RWPE1 (cell line): ENCODE measurements around the gene CAV2.
A peak's percentile ranks its signal among the peaks of the same experiment; 100 is the strongest.

Experiments used
- CTCF ChIA-PET: fragments of 350-600 bp; sonication (Branson Sonifier 250); formaldehyde crosslinking; extraction: SDS; loops from one replicate; lab custom pipeline; 2021; lab: Yijun Ruan, JAX
- POLR2A ChIA-PET: fragments of 400-600 bp; formaldehyde crosslinking; extraction: SDS; loops from one replicate; lab custom pipeline; 2020; ENCODE audit warnings: antibody characterized with exemption; ENCODE audit not compliant: low non-redundant PET; lab: Yijun Ruan, JAX
- DNase-seq: peaks from one replicate; pipeline ENCODE4 v3.0.0; 2012; ENCODE audit warnings: low spot score
- H3K27ac ChIP-seq: fragments of 450-650 bp; 2 replicates; pipeline ENCODE4 v1.5.1; 2017
- TF ChIP-seq, protein P1 (sequence below): fragments of 450-650 bp; conservative IDR thresholded peaks from 2 replicates; pipeline ENCODE4 v1.5.1; 2017; ENCODE audit warnings: low read depth, mild to moderate bottlenecking

The CAV2 gene

DNA sequence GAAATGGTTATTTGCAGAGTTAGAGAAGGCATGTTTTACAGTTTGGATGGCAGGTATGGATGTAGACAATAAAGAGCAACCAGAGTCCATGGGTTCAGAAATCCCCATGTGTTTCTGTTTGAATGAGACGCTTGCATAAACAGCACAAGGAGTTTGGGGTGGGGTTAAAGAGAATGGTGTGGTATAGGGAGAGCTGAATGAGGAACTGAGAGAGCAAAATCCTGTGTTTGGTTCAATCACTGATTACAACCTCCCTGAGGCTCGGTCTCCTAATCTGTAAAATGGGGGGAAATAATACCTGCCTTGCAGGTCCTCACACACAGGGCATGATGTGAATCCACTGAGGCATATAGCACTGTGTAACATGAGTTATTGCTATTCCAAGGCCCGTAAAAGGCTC lies 49.0 kb downstream of the CAV2 start:
- no peak overlapping the region for H3K27ac ChIP-seq
- CTCF ChIA-PET = no interaction called here
- no peak for DNase-seq
- POLR2A ChIA-PET = no interaction called here
- TF ChIP-seq, protein P1, sequence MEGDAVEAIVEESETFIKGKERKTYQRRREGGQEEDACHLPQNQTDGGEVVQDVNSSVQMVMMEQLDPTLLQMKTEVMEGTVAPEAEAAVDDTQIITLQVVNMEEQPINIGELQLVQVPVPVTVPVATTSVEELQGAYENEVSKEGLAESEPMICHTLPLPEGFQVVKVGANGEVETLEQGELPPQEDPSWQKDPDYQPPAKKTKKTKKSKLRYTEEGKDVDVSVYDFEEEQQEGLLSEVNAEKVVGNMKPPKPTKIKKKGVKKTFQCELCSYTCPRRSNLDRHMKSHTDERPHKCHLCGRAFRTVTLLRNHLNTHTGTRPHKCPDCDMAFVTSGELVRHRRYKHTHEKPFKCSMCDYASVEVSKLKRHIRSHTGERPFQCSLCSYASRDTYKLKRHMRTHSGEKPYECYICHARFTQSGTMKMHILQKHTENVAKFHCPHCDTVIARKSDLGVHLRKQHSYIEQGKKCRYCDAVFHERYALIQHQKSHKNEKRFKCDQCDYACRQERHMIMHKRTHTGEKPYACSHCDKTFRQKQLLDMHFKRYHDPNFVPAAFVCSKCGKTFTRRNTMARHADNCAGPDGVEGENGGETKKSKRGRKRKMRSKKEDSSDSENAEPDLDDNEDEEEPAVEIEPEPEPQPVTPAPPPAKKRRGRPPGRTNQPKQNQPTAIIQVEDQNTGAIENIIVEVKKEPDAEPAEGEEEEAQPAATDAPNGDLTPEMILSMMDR = no peak

DNA sequence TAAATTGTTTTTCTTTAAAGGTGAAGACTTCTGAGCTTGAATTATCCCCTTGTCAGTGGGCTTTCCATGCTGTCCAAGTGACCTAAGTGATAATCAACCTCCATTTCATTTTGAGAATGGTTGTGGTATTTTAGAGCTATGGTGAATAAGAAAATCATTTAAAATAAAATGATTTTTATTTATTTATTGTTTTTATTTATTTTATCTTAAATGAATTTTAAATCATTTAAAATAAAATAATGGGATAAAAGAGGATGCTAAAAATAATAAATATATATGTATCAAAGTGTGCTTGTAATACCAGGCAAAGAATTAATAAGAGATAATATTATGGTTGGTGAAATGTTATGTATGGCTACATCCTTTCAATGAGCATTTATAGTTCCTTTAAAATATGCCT lies 49.8 kb downstream of the CAV2 start:
- TF ChIP-seq, protein P1 = no peak
- peak overlapping the region; percentile 33; the same call in 1 of the 2 replicates for H3K27ac ChIP-seq
- POLR2A ChIA-PET = no interaction called here
- no peak for DNase-seq
- CTCF ChIA-PET = interaction anchor here (0.6 kb wide), 3 partner anchors 39 to 312 kb away, joined by 3 to 7 read pairs (median 3); no protein-coding TSS in a partner anchor

DNA sequence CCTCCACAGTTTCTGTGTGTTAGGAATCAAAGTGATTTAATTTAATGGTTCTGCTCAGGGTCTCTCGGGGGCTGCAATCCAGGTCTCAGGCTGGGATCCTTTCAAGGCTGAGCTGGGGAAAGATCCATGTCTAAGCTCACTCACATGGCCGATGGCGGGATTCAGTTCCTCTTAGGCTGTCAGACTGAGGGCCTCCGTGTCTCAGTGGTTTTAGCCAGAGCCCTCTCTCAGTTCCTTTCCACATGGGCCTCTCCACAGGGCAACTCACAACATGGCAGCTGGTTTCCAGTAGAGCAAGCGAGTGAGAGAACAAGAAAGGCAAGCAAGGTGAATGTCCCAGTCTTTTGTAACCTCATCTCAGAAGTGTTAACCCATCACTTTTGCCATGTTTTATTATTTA lies 52.2 kb downstream of the CAV2 start:
- DNase-seq = no peak
- CTCF ChIA-PET = interaction anchor here (0.5 kb wide), 1 partner anchor 20 kb away, joined by 4 read pairs; no protein-coding TSS in a partner anchor
- TF ChIP-seq, protein P1 = no peak
- peak overlapping the region; percentile 53 for H3K27ac ChIP-seq
- POLR2A ChIA-PET = no interaction called here

DNA sequence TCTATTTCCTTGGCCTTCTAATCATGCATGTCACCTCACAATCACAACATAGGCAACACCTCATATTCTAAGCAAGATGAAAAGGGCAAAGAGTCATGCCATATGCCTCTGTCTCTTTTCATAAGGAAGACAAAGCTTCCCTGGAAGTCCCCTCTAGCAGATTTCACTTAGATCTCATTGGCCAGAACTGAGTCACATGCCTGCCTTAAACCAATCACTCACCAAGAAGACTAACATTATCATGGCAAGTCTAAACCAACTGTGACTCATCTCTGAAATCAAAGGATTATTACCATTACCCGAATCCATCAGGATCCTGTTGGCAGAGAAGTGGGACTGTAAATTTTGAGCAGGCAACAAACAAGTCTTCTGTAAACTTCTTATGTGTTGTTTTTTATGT lies 53.1 kb downstream of the CAV2 start:
- H3K27ac ChIP-seq = no peak overlapping the region
- POLR2A ChIA-PET = no interaction called here
- TF ChIP-seq, protein P1 = no peak
- CTCF ChIA-PET = no interaction called here
- peak; percentile 62 for DNase-seq

DNA sequence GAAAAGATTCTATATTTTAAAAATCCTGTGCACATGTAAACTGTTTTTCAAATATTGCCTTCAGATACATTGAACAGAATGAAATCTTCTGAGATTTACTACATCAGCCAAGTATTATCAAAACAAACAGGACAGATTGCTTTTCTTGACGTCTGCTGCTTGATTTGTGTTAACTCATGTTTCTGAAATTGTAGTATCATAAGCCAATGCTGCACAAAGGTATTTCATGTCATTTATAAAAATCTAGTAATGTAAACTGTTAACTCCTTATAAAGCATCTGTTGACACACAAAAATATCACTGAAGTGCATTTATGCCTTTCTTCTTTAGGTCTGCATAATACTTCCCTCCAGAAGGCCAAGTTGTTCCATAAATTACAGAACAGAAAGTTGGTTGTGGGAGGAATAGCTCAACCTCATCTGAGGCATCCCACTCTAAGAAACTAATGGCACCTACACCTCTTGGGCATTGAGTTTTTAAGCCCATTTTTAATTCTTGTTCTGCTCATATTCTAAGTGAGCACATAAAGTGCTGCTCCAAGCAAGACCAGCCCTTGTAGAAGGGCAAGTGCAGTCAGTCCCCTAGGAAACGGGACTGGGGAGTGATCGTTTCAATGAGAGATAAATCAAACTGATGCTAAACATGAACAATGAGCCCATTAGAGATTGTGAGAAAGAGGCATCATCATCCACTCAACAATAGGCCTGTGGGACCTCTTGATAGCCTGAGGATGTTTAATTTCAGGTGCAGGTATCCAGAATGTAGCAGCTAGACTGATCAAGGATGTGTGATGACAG lies 53.8 kb downstream of the CAV2 start:
- TF ChIP-seq, protein P1 = no peak
- ChIA-PET POLR2A (no interaction called here), CTCF (no interaction called here)
- DNase-seq = no peak
- H3K27ac ChIP-seq = no peak overlapping the region

DNA sequence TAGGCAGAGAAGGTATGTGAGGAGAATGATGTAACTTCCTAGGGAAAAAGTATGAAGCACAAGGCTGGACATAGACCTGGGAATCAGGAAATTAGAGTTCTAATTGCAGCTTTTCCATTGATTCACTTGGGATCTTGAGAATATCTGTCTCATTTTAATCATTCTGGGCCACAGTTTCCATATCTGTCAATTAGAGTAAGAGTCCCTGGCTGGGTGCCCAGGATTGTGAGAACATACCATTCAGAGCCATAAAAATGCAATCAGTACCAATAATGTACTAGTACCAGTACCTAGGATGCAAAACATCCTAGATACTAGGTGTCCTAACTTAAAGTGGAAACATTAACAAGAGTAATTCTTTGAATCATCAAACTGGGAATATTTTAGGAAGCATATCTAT lies 54.9 kb downstream of the CAV2 start:
- POLR2A ChIA-PET = no interaction called here
- H3K27ac ChIP-seq = no peak overlapping the region
- DNase-seq = no peak
- TF ChIP-seq, protein P1 = no peak
- CTCF ChIA-PET = no interaction called here
